ENCODE data around the gene PMCH.

- no peak for TF ChIP-seq CTCF (IDR thresholded peaks at IDR 0.05)
- TF ChIP-seq POLR2A (IDR thresholded peaks at IDR 0.05) = no peak
Observed at GRCh38 chr12:102182635-102183034, 15.0 kb downstream of the PMCH start.

All from gastroesophageal sphincter (tissue), 3 donors.